Measurements from ENCODE around the gene FAM107B. TPM values are rescaled to one million over a fixed set of nuclear protein-coding genes. Genes with fewer than 3 reads are reported as not detected.
"Not testable (repeated sequence)": the region's sequence is repeated elsewhere in the genome, so short reads cannot be mapped to it uniquely, and the experiment has no call there.

Gene FAM107B
- total and polyA plus RNA-seq, 8 donors, result 22.6 to 105 (median 54.5) TPM

DNA sequence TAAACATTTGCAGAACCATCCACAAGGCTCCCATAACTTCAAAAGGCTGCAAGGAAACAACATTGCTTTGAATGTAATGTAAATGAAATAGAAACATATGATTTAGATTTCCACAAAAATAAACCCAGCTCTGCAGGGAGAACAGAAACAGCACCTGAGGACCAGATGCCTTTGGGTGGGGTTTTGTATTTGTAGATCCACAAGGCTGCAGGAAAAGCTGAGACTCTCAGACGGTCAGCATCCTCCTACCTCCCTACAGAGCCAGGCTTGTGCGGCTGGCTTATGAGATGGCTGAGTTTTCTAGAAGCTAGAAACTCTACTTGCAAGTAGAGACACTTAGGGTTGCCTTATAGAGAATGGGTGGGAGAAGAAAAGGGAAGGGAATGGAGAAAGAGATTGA, 49.8 kb downstream of the FAM107B start:
- Histone ChIP-seq H3K36me3 (no peaks in the 10 kb centered on the region), H3K9me3 (no peaks in the 10 kb centered on the region), H3K4me3 (no peak overlapping the region), H3K27ac (no peak overlapping the region), H3K4me1 (peaks cover 0 to 5% (median 0%) of the 10 kb centered on the region in 3 donors), H3K27me3 (no peaks in the 10 kb centered on the region)
- no peak for FAIRE-seq
- TF ChIP-seq, protein P1, sequence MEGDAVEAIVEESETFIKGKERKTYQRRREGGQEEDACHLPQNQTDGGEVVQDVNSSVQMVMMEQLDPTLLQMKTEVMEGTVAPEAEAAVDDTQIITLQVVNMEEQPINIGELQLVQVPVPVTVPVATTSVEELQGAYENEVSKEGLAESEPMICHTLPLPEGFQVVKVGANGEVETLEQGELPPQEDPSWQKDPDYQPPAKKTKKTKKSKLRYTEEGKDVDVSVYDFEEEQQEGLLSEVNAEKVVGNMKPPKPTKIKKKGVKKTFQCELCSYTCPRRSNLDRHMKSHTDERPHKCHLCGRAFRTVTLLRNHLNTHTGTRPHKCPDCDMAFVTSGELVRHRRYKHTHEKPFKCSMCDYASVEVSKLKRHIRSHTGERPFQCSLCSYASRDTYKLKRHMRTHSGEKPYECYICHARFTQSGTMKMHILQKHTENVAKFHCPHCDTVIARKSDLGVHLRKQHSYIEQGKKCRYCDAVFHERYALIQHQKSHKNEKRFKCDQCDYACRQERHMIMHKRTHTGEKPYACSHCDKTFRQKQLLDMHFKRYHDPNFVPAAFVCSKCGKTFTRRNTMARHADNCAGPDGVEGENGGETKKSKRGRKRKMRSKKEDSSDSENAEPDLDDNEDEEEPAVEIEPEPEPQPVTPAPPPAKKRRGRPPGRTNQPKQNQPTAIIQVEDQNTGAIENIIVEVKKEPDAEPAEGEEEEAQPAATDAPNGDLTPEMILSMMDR (IDR thresholded peaks at IDR 0.05), result no peak
- WGBS, 2 donors, result 88 to 93% methylated on average over 2 of the region's 2 CpGs
- intact Hi-C loops (cut with DNase I), result no loop called here
- no peak for DNase-seq
- ATAC-seq, result no peak

DNA sequence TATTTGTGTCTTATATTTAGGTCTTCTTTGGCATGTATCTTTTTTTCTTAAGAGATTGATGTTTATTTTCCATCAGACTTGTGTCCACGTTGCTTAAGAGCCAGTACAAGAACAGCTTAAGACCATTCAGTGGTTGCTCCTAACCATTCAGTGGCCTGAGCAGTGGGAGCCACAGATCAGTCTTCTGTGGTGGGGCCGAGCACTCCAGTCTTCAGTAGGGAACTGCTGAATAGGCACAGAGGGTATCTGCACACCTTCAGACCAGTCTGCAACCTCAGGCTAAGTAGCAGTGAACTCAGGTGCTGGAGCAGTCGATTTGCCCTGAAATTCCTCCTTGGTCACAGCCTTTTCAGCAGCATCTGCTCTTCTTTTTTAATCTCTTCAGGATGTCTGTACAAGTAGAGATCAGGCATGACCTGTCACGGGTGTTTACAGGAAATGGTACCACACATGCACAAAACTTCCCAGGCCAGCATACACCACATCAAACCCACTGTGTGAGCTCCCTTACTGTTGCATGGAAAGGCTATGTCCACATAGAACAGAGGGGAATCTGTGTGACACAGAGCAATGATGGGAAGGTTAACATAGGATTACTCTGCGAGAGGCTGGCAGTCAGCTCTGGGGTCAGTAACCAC, 51.5 kb downstream of the FAM107B start:
- Histone ChIP-seq H3K27ac (no peak overlapping the region), H3K4me3 (no peak overlapping the region), H3K36me3 (no peaks in the 10 kb centered on the region), H3K9me3 (no peaks in the 10 kb centered on the region), H3K27me3 (no peaks in the 10 kb centered on the region), H3K4me1 (peaks cover 0 to 4% (median 0%) of the 10 kb centered on the region in 3 donors)
- DNase-seq (no peak), ATAC-seq (no peak), FAIRE-seq (no peak)
- intact Hi-C loops (cut with DNase I), result no loop called here
- TF ChIP-seq, protein P1 (IDR thresholded peaks at IDR 0.05), result no peak
- WGBS, 2 donors, result 76 to 85% methylated on average over 5 of the region's 5 CpGs

DNA sequence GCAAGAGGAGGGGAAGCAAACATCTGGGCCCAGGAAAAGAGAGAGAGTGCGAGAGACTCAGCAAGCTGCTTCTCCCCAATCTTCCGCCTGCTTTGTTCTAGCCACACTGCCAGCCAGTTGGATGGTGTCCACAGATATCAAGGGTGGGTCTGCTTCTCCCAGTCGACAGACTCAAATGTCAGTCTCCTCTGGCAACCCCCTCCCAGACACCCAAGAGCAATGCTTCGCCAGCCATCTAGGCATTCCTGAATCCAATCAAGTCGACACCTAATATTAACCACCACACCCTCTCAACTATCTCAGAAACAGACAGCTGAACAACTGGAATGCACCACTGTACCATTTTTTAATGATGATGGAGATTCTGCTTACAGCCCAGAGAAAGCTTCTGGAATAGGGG, 57.1 kb downstream of the FAM107B start:
- ATAC-seq (no peak), FAIRE-seq (no peak), DNase-seq (no peak)
- Histone ChIP-seq H3K27ac (no peak overlapping the region), H3K9me3 (no peaks in the 10 kb centered on the region), H3K36me3 (no peaks in the 10 kb centered on the region), H3K27me3 (no peaks in the 10 kb centered on the region), H3K4me3 (no peak overlapping the region), H3K4me1 (no peaks in the 10 kb centered on the region)
- TF ChIP-seq, protein P1 (IDR thresholded peaks at IDR 0.05), result no peak
- intact Hi-C loops (cut with DNase I), result no loop called here
- WGBS, 2 donors, result 73 to 92% methylated on average over 5 of the region's 5 CpGs

DNA sequence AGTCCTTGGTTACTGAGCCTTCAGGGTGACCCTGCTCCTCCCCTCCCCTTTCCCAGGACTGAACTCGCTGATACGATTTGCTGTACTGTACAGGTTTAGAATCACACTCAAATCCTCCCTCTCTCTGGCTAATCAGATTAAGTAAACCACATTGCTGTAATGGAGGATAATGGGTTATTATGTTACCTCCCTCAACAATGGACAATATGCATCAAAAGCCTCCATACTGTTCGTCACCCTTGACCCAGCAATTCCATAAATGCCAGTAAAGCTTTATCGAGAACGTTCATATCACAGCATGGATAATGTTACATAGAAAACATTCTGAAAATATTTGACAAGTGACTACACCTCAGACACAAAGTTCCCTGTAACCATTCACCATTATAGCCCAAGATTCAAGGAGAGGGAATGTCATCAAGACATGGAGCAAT, 61.7 kb downstream of the FAM107B start:
- Histone ChIP-seq H3K4me1 (no peaks in the 10 kb centered on the region), H3K27ac (no peak overlapping the region), H3K27me3 (no peaks in the 10 kb centered on the region), H3K36me3 (no peaks in the 10 kb centered on the region), H3K9me3 (no peaks in the 10 kb centered on the region), H3K4me3 (no peak overlapping the region)
- TF ChIP-seq, protein P1 (IDR thresholded peaks at IDR 0.05), result no peak
- DNase-seq (no peak), FAIRE-seq (no peak), ATAC-seq (no peak)
- WGBS, 2 donors, result 67 to 79% methylated on average over 5 of the region's 5 CpGs
- intact Hi-C loops (cut with DNase I), result no loop called here

DNA sequence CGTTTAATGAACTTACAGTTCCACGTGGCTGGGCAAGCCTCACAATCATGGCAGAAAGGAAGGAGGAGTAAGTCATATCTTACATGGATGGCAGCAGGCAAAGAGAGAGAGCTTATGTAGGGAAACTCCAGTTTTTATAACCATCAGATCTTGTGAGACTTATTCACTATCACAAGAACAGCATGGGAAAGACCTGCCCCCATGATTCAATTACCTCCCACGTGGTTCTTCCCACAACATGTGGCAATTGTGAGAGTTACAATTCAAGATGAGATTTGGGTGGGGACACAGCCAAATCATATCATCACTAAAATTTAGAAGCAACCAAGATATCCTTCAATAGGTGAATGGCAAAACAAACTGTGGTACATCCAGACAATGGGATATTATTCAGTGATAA, 65.4 kb downstream of the FAM107B start:
- 86 to 89% methylated on average over 3 of the region's 3 CpGs for WGBS, 2 donors
- ATAC-seq; H3K4me1 ChIP-seq; H3K36me3 ChIP-seq; DNase-seq; H3K4me3 ChIP-seq; intact Hi-C loops (cut with DNase I); H3K27ac ChIP-seq; FAIRE-seq; H3K9me3 ChIP-seq; H3K27me3 ChIP-seq: not testable (repeated sequence)

All from pancreas (tissue), 10 donors.